HG03039 (cell line): ENCODE data around the gene SCYGR5.
"Not testable (repeated sequence)": the region's sequence is repeated elsewhere in the genome, so short reads cannot be mapped to it uniquely, and the experiment has no call there.

ENCODE experiments used
- ATAC-seq: cut with Tn5 transposase; IDR thresholded peaks from one replicate; pipeline ENCODE4 v1.9.1; 2021; ENCODE audit warnings: mild to moderate bottlenecking, moderate library complexity; ENCODE audit not compliant: unreplicated experiment

SCYGR5 gene, protein sequence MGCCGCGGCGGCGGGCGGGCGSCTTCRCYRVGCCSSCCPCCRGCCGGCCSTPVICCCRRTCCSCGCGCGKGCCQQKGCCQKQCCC

DNA sequence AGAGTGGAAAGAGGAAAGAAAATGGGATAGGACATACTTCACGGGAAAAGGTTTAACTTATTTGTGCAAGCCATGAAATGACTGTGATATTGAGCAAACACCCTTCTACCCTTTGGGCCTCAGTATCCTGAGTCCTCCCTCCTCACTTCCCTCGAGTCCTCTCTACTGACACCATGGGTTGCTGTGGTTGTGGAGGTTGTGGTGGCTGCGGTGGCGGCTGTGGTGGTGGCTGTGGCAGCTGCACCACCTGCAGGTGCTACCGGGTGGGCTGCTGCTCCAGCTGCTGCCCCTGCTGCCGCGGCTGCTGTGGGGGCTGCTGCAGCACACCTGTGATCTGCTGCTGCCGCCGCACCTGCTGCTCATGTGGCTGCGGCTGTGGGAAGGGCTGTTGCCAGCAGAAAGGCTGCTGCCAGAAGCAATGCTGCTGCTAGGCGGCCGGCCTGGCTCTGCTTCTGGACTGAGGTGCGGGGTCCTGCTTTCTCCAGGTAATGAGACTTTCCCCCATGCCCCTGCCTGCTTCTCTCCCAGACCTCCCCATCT lies at the start of gene SCYGR5:
Gene SCYGR5 (plus strand): TSS at position 174 of the 540 bp plus-strand sequence. CDS start 0 bp downstream, at position 174.
- ATAC-seq = not testable (repeated sequence)

DNA sequence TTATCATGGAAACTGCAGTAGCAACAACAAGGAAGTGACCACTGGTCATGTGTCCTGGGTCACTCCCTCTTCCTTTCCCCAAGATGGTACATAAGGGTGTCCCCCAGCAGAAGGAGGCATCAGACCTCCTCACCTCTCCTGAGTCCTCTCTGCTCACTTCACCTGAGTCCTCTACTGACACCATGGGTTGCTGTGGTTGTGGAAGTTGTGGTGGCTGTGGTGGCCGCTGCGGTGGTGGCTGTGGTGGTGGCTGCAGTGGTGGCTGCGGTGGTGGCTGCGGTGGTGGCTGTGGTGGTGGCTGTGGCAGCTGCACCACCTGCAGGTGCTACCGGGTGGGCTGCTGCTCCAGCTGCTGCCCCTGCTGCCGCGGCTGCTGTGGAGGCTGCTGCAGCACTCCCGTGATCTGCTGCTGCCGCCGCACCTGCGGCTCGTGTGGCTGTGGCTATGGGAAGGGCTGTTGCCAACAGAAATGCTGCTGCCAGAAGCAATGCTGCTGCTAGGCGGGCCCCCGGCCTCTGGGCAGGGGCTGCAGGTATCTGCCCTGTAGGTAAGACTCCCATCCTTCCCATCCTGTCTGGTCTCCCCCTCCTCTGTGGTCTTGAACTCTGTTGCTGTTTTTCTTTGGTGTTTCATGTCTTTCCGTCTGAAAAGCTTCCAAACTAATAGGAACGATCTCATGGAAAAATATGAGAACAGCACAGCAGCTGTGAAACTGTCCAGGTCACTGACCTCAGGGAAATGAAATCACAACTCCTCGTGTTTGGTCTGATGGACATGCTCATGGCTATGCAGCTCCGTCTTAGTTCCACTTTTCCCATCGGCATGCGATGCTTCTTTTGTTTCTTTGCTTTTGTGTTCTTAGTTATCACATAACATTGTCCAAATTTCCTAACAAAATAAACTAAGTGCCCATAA lies 49.0 kb upstream of the SCYGR5 start, which contains the start of gene SCYGR4:
Gene SCYGR4 (plus strand): TSS at position 183 of the 915 bp plus-strand sequence. CDS start 0 bp downstream, at position 183.
- ATAC-seq = no peak

DNA sequence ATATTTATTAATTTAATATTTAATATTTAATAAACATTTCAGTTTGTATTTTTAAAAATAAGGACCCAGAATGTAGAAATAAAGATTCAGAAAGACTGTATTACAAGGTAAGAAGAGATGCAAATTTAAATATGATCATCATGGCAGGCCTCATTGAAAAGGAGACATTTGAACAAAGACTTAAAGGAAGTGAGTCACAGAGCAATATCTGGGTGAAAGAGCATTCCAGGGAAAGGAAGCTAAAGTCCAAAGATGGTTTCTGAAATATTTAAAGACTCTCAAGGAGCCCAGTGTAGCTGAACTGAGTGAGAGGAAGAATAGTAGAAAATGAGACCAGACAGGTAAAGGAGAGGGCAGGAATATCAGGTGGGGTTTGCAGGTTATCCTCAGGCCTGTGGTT lies 43.4 kb upstream of the SCYGR5 start:
- ATAC-seq = no peak

DNA sequence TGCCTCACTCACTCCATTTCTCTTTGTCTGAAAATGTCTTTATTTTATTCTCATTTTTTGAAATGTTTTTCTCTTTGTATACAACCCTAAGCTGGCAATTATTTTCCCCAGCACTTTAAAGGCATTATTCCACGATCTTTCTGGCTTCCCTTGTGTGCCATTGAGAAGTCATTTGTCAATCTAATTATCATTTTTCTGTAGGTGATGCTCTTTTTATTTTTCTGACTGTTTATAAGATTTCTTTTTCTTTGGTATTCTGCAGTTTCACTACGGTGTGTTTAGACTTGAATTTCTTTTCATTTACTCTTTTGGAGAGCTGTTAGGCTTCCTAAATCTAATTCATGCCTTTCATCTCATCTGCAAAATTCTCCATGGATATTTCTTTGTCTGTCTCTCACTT lies 41.2 kb upstream of the SCYGR5 start:
- ATAC-seq = no peak

DNA sequence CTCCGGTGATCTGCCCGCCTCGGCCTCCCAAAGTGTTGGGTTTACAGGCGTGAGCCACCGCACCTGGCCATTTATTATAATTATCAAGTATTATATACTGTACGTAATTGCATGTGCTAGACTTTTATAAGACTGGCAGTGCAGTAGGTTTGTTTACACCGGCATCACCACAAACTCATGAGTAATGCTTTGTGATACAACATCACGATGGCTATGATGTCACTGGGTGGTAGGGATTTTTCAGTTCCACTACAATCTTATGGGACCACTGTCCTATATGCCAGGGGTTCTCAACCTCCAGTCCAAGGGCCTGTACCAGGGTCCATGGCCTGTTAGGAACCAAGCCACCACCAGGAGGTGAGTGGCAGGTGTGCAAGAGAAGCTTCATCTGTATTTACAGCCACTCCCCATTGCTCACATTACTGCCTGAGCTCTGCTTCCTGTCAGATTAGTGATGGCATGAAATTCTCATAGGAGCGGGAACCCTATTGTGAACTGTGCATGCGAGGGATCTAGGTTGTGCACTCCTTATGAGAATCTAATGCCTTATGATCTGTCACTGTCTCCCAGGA lies 39.9 kb upstream of the SCYGR5 start:
- ATAC-seq = no peak

DNA sequence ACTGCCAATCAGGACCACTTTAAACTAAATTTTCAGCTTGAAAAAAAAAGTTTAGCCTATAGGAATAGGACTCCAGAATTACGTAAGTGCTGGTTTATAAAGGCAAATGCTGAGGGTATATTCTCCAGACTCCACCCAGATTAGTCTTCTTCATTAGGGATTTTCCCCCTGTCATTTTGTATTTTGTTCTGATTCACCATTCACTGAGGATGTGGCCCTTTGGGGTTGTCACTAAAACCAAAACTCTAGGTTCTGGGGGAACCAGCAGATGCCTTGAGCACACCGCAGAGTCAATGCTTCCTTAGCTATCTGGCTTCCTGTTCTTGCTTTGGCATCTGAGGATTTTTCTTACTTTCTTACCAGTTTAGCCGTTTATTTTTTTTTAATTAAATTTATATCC lies 38.8 kb upstream of the SCYGR5 start:
- ATAC-seq = peak; percentile 90

DNA sequence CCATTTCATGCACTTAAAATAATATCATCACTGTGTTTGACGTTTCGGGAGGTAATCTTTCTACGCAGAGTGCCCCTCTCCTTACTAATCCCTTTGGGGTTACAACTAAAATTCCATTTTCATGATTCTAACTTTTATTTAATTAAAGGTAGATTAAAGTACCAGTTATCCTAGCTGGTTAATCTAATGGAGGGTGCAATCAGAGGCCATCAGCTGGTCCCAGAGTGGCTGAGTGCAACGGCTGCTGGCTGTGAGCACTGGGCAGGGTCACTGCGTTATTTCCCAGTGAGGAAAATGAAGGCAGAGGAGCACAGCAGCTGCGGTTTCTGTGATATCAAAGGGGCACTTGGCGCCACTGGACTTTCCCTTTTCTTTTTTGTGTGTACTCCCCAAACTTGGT lies 37.2 kb upstream of the SCYGR5 start:
- no peak for ATAC-seq

DNA sequence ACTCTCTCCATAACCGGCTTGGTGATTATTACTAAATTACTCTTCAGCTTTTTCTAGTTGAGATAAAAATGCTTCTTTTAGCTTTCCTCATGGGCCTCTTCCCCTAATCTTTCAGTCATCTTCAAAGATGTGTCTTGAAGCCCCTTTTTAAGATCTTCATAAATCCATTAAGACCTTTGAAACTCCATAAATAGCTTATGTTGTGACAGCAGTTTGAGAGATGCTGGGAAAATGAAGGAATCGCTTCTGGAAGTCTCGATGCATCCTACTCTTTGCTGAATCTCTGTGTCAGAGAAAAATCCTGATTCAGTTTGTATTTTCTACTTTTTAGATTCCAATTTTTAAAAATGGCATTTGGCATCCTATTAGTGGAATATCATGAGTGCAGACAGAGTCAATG lies 36.3 kb upstream of the SCYGR5 start:
- ATAC-seq = no peak

DNA sequence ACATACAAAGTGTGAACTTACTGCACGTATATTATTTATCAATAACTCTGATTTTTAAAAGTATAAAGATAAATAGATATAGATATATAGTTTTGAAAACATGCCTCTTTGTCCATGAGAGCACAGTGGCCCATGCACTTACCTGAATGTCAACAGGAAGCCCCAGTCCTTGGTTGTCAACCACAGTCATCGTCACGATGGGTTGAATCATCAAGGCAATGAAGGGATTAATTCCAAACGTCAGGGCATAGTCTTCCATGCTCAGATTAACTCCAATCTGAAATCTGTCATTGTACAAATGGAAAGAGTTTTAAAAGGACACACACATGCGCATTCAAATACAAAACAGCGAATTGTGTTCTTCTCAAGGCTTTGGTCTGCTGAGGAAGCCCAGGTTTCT lies 33.8 kb upstream of the SCYGR5 start:
- no peak for ATAC-seq

DNA sequence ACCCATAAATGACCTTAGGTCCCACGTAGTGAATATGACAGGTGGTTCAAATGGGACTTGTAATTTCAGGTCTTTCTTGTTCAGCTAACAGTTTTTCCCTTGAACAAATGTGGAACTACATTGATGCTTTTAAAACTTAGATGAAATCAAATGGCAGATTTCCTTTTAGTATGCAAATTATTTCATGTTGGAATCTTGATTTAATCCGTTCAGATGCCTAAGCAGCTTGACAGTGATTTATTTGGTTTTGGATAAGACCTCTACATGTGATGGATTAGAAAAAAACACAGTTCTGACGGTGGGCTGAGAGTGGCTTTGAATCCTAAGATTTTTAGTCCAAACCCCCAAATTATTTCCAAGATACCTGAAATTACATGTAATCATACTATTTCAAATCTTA lies 32.4 kb upstream of the SCYGR5 start:
- ATAC-seq = no peak

DNA sequence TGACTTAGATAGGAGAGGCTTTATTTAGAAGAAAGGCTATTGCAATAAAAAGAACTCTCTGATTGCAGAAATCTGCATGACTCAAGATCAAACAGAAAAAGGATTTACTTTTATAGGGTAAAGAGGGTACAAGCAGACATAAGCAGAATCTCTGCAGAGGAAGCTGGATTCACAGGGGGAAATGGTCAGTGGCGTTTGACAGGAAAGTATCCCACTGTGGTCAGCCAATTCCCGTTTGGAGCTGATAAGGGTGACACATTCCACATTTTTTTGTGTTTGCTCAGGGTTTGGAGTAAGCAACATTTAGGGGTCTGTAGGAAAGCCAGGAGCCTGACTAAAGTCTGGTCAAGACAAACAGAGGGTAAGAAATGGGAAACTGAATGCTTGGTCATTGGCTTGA lies 23.9 kb upstream of the SCYGR5 start:
- no peak for ATAC-seq

DNA sequence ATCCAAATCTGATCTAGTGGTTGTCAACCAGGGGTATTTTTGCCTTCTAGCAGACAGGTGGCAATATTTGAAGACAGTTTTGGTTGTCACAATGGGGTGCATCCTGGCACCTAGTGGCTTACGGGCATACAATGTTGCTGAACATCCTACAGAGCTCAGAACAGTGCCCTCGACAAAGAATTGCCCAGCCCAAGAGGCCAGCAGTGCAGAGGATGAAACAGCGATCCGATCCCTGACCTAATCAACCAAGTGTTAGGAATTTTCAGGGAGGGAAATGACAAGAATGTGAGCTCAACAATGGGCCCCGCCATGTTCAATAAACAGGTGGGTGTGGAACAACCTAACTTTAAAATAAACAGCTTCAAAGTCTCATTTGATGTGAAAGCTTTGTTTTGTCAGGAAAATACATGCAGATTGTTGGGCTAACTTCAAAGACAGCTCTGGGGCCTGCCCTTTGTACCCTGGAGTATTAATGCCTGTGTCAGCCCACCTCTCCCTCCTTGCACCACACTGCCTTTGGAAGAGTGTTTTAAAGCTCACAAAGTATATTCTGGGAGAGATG lies 22.5 kb upstream of the SCYGR5 start:
- no peak for ATAC-seq

DNA sequence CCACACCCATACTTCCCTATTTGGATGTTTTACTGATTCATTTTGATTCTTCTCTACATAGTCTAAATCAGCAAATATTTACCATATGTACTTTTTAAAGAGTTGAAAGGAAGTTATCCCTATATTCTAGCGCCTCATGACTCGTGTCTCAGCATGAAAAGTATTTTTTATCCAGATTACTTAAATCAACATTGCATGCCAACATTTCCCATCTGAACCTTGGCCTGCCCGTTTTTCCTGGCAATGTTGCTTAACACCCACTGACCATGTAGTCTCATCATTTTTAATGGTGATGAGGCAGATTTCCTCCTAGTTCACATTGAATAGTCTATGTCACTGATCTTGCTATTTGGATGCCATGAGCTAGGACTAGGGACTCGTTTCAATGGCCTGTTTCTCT lies 13.2 kb upstream of the SCYGR5 start:
- no peak for ATAC-seq

DNA sequence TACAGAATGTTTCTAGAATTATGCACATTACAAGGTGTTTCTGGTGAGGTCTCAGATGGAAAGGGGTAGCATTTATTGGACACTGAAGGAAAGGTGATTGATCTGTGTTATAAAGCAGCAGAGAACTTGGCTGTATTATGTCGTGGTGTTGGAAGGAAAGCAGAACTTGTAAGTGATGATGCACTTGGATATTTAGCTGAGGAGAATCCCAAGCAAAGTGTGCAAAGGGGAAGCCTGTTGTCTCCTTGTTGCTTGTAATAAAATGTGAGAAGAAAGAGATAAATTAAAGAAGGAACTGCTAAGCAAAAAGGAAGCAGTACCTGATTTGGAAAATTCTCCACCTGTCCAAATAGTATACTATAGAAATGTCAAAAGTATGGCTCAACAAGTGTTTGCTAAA lies 12.2 kb upstream of the SCYGR5 start:
- no peak for ATAC-seq

DNA sequence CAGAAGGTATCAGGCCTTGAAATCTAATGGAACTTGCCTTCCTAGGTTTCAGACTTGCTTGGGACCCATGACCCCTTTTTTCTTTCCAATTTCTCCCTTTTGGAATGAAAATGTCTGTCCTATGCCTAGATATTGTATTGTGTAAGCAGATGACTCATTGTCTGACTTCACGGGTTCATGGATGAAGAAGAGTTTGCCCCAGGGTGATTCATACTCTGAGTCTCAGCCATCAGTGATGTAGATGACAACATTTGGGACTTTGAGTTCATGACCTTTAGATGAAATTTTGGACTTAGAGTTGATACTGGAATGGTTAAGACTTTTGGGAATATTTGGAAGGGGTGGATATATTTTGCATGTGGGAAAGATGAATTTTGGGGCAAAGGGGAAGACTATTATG lies 11.2 kb upstream of the SCYGR5 start:
- ATAC-seq = no peak

DNA sequence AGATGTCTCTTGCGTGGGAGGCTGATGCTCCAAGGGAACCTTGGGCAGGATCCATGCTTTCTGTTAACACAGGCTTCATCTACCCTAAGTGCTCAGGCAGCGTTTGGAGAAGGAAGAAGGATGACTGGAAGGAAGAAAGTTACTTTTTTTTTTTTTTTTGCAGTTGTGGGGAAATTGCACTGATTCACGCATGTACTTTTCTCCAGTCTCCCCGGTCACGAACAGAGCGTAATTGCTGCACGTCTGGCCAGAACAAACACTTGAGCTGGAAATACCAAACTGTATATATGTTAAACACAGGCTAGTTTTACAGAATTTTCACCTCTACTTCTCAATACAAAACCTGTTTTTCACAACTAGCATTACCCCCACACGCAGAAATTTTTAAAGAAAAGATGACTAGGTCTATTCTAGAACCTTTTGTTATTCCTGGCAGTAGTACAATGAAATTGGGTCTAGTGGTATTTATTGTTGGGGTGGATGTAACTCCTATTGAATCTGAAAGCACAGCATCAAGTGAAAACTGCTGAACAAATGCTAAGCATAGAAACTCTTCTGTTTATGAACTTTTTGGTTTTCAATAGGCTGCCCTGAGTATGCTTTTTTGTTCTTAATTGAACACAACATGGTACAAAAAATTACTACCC lies 9.3 kb upstream of the SCYGR5 start:
- ATAC-seq = no peak

DNA sequence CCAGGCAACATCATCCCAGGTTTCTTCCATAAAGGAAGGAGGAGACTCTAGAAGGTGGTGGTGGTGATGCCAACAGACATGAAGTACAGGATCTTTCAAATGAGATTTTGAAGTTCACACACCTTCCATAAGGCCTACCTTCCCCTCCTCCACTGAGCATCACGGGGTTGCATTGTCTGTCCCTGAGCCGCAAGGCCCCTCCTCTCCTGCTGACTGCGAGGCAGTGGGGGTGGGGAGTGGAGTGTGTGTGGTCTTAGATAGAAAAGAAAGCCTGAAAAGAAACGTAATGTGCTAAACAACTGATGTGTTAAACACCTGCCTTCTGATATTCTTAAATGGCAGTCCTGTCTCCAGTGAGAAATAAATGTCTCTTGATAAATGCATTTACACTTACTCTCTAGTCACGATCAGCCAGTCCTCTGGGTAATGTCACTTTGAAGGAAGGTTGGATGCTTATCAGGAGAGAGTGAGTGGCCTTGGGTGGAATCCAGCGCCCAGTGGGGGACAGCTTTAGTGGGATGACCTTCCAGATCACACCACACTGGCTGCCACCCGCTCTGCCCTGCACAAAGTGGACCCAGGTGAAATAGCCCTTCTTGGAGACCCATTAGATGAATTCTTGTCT lies 5.5 kb upstream of the SCYGR5 start:
- ATAC-seq = no peak

DNA sequence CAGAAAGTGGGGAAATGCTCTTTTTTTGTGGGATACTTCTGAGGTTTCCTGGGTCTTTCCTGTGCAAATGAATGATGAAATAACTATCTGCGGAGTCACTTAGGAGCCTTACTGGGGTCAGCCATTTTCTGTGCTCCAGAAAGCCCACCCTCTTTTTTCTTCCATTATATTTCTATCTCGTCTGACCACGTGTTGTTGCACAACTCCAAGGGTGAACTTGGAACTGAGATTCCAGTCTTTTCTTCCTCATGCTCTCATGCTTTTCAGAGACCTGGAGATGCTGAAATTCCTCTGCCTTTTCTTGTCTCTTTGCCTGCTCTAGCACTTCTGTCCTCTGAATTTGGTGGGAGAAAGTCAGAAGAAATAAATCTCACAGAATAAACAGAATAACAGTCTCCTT lies 4.8 kb upstream of the SCYGR5 start:
- ATAC-seq = no peak

DNA sequence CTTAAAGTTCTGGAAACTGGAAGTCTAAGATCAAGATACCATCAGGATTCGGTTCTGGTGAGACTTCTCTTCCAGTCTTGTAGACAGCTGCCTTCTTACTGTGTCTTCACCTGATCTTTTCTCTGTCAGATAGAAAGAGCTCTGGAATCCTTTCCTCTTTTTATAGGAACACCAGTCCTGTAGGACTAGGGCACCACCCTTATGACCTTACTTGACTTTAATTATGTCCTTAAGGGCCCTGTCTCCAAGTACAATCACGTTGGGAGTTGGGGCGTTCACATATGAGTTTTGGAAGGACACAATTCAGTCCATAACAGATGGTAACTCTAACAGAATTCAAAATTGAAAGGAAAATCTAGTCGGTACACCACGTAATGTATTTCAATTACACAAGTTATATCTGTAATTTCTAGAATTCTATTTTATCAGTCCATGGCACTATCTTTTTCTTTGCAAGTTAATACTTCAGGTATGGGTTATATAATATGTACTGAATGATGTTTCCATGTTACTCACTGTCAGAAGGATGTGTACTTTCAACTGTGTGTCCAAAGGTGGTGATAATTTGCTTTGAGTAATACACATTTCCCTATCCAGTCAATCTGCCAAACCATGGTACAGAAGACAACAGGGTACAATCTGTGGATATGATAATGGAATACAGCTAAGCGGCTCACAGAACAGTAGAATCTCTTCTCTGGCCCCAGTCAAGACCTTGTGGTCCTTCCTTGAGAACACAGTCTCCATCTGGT lies 1.2 kb upstream of the SCYGR5 start:
- ATAC-seq = no peak
